ENCODE data around the gene CTDSP2. TPM values are rescaled to one million over a fixed set of nuclear protein-coding genes. Genes with fewer than 3 reads are reported as not detected.

CTDSP2 gene
- total RNA-seq, 2 donors from 2014 or later = 67.6 to 105 TPM

GRCh38 chr12:57826966-57827365 lies 19.6 kb downstream of the CTDSP2 start:
- H3K4me1 ChIP-seq = peaks cover 0 to 67% of the 10 kb centered on the region in 2 donors
- no peak for TF ChIP-seq CTCF (IDR thresholded peaks at IDR 0.05)
- DNase-seq (ENCODE audit: low spot score) = no peak
- no peaks in the 10 kb centered on the region for H3K9me3 ChIP-seq
- peaks cover 79% of the 10 kb centered on the region for H3K36me3 ChIP-seq
- H3K4me3 ChIP-seq = no peak overlapping the region
- H3K27me3 ChIP-seq = no peaks in the 10 kb centered on the region
- peak overlapping the region in 1 of 2 donors; percentile 13 for H3K27ac ChIP-seq

GRCh38 chr12:57826400-57826799 lies 20.1 kb downstream of the CTDSP2 start:
- no peak for DNase-seq (ENCODE audit: low spot score)
- peaks cover 0 to 63% of the 10 kb centered on the region in 2 donors for H3K4me1 ChIP-seq
- no peak overlapping the region for H3K4me3 ChIP-seq
- no peak for TF ChIP-seq CTCF (IDR thresholded peaks at IDR 0.05)
- no peaks in the 10 kb centered on the region for H3K27me3 ChIP-seq
- H3K27ac ChIP-seq = peak overlapping the region in 1 of 2 donors; percentile 13
- H3K36me3 ChIP-seq = peaks cover 85% of the 10 kb centered on the region
- no peaks in the 10 kb centered on the region for H3K9me3 ChIP-seq

- H3K4me1 ChIP-seq = peaks cover 0 to 53% of the 10 kb centered on the region in 2 donors
- H3K4me3 ChIP-seq = no peak overlapping the region
- H3K9me3 ChIP-seq = no peaks in the 10 kb centered on the region
- DNase-seq (ENCODE audit: low spot score) = no peak
- no peak for TF ChIP-seq CTCF (IDR thresholded peaks at IDR 0.05)
- H3K36me3 ChIP-seq = peaks cover 94% of the 10 kb centered on the region
- no peaks in the 10 kb centered on the region for H3K27me3 ChIP-seq
- H3K27ac ChIP-seq = no peak overlapping the region
These were observed 21.1 kb downstream of the CTDSP2 start for GRCh38 chr12:57825451-57825850.

- H3K4me1 ChIP-seq = peaks cover 0 to 40% of the 10 kb centered on the region in 2 donors
- DNase-seq (ENCODE audit: low spot score) = no peak
These were observed 22.5 kb downstream of the CTDSP2 start for GRCh38 chr12:57823908-57824640.

GRCh38 chr12:57823131-57823907 lies 23.2 kb downstream of the CTDSP2 start:
- Histone ChIP-seq H3K9me3 (no peaks in the 10 kb centered on the region), H3K27ac (peak overlapping the region; percentile 56 to 58), H3K4me3 (no peak overlapping the region), H3K27me3 (no peaks in the 10 kb centered on the region), H3K4me1 (peaks cover 0 to 41% of the 10 kb centered on the region in 2 donors), H3K36me3 (peaks cover 100% of the 10 kb centered on the region)
- DNase-seq (ENCODE audit: low spot score) = no peak
- TF ChIP-seq CTCF (IDR thresholded peaks at IDR 0.05) = no peak

More at GRCh38 chr12:57823908-57824640, 22.5 kb downstream of the CTDSP2 start:
- Histone ChIP-seq H3K27me3 (no peaks in the 10 kb centered on the region), H3K27ac (peak overlapping the region in 1 of 2 donors; percentile 58), H3K9me3 (no peaks in the 10 kb centered on the region), H3K4me3 (no peak overlapping the region), H3K36me3 (peaks cover 100% of the 10 kb centered on the region)
- TF ChIP-seq CTCF (IDR thresholded peaks at IDR 0.05) = no peak

Data from right atrium auricular region (tissue), 2 donors.